Embryonic facial prominence (tissue), 1 donor: Measurements from ENCODE around the gene RBM43.
"Not testable (repeated sequence)": the region's sequence is repeated elsewhere in the genome, so short reads cannot be mapped to it uniquely, and the experiment has no call there.

Experiments used
- DNase-seq: peaks from one replicate; pipeline ENCODE4 v3.0.0-alpha.2; 2016; ENCODE audit errors: extremely low spot score

Gene RBM43

DNA sequence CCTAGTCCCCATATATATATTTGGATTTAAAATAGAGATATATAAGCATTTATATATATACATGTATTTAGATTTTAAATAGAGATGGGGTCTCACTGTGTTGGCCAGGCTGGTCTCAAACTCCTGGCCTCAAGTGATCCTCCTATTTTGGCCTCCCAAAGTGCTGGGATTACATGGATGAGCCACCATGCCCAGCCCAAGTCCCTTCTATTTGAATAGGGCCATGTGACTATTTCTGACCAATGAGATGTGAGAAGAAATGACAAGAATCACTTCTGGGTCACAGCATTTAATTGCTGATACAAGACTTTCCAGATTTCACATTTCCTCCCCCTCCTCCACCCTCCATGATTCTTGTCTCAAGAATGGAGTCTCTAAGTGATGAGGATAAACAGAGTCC lies 6.4 kb upstream of the RBM43 start:
- DNase-seq = no peak

DNA sequence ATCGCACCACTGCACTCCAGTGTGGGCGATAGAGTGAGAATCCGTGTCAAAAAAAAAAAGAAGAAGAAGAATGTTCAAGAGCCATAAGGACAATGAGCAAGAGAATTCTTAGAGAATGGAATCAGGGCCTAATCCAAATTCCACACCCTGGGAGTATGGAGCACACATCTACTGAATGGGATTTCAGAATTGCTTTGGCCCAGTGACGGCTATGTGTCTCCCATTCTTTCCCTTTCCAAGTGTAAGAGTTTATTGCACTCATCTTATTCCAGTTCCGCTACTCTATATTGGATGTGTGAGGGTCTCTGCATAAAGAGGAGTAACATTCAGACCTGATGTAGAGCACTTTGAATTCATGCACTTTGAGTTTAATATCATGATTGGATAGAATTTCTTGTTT lies 5.9 kb upstream of the RBM43 start:
- no peak for DNase-seq

DNA sequence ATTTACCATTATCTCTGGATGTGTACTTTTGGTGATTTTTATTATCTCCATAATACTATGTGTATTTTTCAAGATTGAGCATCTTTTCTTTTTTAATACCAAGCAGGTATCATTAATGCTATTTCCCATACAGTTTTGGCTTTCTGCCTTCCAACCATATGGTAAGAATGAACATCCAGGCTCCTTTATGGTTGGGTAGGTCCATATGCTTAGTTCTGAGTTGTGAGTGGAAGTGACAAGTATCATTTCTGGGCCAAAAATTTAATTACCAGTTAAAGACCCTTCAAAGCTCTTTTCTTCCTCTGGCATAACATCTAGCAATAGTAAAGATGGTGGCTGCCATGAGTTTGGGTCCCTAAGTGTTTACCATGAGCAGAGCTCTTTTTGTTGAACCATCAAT lies 4.3 kb upstream of the RBM43 start:
- no peak for DNase-seq

DNA sequence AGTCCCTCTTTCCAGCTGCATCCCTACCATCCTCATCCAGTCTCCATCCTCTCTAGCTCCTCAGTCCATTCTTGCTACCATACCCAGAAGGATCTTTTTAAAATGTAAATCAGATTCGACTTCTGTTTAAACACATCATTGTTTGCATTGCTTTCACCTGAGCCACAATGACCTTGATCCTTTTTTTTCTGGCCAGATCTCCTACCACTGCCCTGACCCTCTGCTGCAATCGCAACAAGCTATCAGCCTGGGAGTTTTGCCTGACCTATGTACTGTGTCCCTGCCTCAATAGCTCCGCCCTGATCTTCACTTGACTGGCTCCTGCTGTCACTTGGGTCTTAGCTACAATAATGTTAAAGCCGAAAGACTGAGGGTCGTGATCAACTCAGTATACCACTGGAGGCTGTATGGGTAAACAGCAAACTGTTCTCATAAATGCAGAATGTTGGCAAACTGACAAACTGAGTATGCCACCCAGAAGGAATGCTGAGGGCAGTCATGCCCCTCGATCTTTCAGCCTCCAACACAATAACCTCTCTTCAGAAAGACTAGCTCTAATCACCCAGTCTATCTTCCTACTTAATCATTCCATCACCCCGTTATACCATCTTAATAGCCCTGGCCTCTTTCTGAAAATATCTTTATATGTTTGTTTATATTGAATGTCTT lies 2.6 kb upstream of the RBM43 start:
- DNase-seq = no peak

DNA sequence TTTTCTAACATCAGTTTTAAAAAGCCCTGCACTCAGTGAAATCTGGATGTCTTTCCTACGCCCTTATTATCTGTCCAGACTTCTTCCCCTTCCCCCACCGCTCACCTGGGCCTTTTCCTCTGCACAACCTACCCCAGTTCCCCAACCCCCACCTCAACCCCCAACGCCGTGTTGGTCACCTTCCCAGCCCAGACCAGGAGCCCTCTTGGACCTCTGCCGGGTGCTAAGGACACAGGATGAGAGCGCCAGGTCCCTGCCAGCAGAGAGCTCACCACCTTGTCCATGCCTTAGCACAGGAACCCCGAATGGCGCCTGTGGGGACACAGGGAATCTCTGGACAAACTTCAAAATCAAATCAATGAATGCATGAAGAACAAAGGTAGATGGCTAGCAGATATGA lies 966 bp upstream of the RBM43 start:
- DNase-seq = no peak

DNA sequence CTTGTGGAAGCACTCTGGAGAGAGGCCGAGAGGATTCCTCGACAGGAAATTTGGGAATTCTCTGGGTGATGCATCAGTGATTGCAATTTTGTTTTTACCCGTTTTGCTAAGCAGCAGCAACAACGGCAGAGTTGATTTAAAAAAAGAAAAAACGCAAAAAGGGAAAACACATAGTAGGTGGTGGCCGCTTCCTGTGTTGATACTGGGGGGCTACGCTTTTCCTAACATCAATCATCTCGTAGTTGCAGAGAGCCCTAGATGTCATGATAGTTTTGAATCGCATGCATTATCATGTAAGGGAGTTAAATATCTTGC lies 271 bp upstream of the RBM43 start:
- no peak for DNase-seq

DNA sequence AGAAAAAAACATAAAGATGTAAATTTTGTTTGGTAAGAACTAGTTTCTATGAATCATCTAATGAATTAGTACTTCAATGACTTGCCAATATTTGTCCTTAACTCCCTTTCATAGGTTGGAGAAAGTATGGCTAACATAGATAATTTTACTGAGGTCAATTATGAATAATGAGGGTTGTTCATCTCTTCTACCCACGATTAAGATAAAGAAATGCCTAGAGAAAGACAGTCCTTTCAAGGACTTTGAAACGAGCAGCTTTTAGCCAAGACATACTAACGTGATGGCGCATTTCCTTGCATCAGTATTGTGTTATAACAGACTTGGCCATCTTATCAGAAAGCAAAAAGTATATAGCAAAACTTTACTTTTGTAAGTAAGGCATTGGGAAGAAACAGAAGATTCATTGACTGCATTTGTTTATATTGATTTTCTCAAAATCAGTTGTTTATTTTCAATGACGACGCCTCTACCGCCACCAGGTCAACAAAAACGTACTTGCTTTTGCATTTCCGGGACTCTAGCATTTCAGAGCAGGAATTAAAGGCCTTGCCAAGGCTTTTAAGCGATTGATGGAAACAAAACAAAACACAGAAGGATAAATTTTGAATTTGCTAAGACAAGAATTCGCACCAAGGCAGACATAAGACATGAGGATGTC lies 961 bp downstream of the RBM43 start:
- no peak for DNase-seq

DNA sequence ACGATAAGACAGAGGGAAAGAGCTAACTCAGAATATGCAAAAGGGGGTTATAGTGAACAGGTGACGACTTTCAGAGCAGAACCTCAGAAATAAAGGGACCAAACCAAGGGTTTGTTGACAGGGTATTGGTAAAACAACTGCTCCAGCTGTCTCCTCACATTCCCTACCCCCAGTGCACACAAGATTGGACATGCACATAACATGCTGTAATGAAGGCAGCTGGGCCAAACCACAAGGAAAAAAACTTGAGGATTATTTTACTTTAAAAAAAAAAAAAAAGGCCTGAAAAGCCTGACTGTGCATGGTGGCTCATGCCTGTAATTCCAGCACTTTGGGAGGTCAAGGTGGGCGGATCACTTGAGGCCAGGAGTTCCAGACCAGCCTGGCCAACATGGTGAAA lies 3.5 kb downstream of the RBM43 start:
- no peak for DNase-seq

DNA sequence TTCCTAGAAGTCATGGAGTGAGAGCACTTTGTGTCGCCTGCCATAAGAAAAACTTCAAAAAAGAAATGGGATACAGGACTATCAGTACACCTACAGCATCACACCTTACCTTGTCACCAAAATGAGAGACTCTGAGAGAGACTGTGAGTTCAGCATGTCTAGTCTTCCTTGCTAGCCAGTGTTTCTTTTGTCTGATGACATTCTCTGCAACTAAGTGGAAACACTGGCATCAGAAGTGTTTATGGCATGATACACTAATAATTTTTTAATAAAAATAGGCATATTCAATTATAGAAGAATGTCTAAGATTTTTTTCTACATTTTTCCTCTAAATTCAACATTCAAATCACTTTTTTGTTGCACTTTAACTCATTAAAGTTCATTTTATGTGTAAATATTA lies 9.0 kb downstream of the RBM43 start:
- DNase-seq = no peak

DNA sequence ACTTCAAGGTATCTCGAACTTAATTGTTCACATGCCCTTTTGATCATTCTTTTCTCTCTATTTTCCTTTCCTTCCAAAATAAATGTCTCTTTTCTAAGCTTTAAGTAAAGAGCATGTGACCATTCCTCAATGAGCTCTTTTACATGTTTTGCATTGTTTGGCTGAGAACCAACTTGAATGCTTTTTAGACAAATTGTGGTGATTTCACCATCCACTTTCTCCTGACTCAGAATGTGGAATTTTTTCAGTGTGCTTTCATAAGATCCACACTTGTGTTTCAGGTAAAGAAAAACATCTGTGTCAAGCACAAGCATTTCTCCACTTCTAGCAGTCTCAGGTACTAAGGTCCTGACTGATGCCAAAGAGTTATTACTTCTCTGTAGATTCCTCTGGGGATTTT lies 10.7 kb downstream of the RBM43 start:
- no peak for DNase-seq

DNA sequence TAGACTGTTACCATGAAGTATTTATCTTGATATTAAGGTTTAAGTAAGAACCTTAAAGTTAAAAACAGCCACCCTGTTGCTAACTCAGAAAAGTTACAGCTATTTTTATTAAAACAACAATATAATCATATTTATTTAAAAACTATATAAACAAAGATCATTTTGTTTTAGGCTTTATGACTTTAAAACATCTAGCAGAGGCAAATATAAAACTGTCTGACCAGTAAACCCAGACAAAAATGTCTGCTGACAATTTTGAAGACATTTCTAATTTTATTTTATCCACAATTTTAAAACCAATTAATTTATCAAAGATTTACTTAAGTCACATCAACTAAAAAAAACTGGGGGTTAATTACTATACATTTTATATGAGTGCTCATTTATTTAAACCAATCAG lies 14.2 kb downstream of the RBM43 start:
- DNase-seq = no peak

DNA sequence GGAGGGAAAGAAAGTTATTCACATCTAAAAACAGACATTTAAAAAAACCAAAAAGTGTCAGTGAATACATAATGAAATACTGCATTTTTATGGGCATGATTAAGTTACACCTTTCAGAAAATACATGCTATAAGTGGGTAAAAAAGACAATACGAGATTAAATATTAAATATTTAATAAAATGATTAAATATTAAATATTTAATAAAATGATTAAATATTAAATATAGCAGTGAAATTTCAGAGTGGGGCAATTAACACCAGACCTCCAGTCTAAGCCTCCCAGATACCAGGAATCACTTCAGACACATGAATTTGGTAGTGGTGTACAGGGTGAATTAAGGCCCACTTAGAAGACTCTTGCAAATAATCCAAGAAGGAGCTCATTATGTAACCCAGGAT lies 15.5 kb downstream of the RBM43 start:
- no peak for DNase-seq

DNA sequence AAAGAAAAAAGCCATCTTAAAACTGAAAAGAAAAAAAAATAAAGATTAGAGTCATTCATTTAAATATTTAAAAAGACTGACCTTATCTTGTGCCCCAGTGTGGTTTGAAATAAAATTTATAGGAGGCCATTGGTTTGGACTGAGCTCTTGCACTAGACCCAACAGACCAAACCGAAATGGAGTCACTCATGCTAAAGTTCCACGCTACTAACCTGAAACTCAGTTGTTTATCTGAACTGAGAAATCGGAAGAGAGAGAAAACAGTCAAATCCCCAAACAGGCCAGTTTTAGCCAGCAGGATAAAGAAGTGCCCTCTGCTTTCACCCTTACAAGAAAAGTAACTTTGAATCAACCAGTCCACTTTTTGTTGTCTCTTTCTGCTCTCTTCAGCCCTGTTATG lies 18.2 kb downstream of the RBM43 start:
- no peak for DNase-seq

DNA sequence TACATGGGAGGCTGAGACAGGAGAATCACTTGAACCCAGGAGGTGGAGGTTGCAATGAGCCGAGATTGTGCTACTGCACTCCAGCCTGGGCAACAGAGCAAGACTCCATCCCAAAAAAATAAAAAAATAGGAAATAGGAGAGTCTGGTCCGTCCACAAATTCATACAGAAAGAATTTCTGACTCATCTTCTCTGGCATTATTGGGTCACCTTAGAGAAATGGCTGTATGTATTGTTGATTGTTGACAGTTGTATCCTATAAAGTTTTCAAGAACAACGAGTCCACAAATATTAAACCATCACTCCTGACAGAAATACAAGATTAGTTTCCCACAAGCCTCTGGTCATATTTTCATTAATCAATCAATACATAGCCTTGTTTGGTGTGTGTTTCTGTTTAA lies 20.4 kb downstream of the RBM43 start:
- no peak for DNase-seq

DNA sequence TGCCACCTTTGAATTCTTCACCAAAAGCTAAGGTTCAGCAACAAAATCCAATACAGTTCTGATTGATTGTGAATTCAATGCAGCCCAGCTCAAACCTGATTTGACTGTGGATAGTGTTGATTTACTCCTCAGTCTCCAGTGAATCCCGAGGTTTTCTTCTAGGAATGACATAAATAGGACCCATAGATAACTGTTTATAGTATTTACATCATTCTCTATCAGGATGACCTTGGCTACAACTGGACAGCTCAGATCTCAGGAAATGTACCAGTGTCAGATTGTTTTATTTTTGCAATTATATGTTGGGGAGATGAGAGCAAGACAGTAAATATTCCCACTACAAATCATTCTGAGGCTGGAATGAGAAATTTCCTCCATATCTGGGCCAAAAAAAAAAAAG lies 21.2 kb downstream of the RBM43 start:
- DNase-seq = no peak

DNA sequence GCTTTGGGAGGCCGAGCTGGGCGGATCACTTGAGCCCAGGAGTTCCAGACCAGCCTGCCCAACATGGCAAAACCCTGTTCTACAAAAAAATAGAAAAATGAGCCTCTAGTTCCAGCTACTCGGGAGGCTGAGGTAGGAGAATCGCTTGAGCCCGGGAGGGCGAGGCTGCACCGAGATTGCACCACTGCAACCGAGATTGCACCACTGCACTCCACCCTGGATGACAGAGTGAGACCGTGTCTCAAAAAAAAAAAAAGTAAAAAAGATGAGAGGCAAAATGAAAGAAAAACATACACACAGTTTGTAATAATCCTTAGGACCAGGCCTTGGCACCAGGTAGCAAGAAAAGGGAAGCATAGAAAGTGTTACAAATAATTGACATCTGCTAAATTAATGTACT lies 22.0 kb downstream of the RBM43 start:
- no peak for DNase-seq

DNA sequence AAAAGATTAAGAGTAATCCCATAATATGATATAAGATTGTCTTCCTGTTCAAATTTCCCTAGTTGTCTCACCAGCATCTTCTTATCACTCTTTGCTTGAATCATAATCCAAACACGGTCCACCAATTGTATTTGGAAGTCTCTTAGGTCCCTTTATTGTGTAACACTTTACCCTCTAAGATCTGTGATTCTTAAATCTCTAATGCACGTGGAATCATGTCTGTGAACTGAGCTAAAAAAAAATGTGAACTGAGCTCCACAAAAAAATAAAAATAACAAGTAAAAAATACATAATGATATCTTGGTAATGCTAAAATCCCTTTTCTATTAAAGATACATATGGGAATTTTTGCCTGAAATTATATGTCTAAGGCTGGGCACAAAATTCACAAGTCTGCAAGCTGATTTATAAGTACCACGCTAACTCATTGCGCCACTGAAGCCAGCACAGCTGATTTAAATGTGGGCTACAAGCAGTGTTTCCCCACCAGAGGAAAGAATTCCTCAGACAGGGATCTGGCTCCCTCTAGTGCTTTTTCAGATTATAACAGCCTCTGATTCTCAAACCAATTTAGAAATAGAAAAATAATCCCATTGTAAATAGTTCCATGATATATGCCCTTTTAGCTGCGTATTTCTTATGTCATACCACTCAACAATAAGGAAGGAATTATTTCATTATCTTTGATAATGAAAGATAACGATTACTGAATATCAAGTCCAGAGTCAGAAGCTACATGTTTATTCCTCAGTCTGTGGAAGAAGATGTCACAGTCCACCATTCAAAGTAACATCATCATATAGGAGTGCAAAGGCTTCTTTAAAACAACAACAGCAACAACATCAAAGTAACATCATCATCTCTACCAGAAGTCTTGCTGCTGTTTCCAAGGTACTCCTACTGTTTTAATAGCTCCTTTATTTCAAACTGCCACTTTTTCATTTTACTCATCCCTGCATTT lies 22.9 kb downstream of the RBM43 start:
- DNase-seq = peak; percentile 83

DNA sequence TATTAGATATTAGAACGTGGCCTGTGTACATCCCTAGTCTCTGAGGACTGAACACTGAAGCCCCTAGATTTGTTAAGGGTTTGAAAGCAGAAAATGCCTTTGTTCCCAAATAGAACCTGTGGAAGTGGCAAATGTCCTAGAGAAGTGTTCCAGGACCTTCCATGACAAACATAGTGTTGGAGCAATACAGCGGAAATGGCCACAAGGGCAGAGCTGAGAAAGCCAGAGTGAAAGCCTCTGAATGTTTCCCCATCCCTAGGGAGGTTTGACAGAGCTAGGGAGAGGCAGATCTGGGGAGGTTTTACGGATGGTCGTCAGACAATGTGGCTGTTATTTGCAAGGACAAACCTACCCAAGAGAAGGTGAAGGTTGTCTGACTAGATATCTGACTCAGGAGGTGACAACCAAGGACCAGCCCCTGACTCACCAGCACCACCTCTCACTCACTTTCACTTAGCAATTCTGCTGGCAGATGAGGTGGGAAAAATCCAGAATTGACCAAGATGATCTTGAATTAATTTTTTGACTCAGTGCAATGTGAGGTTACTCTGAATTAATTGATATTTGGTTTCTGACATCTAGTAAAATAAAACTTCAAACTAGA lies 24.1 kb downstream of the RBM43 start:
- no peak for DNase-seq

DNA sequence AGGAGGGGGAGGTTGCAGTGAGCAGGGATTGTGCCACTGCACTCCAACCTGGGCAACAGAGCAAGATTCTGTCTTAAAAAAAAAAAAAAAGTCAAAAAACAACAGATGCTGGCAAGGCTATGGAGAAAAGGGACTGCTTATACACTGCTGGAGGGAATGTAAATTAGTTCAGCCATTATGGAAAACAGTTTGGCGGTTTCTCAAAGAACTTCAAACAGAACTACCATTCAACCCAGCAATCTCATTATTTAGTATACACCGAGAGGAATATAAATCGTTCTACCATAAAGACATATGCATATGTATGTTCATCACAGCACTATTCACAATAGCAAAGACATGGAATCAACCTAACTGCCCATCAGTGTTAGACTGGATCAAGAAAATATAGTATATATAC lies 27.9 kb downstream of the RBM43 start:
- not testable (repeated sequence) for DNase-seq

DNA sequence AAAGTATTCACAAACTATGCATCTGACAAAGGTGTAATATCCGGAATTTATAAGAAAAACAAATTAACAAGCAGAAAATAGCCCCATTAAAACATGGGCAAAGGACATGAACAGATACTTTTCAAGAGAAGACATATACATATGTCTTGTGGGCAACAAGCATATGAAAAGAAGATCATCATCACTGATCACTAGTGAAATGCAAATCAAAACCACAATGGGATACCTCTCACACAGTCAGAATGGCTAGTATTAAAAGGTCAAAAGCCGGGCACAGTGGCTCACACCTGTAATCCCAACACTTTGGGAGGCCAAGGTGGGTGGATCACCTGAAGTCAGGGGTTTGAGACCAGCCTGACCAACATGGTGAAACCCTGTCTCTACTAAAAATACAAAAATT lies 28.4 kb downstream of the RBM43 start:
- not testable (repeated sequence) for DNase-seq

DNA sequence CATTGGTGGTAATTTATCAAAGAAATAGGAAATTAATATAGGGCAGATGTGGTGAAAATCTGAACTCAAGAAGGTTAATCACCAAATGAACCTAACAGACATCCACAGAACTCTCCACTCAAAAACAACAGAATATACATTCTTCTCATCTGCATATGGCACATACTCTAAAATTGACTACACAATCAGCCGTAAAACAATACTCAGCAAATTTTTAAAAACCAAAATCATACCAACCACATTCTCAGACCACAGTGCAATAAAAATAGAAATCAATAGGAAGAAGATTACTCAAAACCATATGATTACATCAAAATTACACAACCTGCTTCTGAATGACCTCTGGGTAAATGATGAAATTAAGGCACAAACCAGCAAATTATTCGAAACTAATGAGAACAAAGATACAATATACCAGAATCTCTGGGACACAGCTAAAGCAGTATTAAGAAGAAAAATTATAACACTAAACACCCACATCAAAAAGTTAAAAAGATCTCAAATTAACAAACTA lies 31.0 kb downstream of the RBM43 start:
- no peak for DNase-seq

DNA sequence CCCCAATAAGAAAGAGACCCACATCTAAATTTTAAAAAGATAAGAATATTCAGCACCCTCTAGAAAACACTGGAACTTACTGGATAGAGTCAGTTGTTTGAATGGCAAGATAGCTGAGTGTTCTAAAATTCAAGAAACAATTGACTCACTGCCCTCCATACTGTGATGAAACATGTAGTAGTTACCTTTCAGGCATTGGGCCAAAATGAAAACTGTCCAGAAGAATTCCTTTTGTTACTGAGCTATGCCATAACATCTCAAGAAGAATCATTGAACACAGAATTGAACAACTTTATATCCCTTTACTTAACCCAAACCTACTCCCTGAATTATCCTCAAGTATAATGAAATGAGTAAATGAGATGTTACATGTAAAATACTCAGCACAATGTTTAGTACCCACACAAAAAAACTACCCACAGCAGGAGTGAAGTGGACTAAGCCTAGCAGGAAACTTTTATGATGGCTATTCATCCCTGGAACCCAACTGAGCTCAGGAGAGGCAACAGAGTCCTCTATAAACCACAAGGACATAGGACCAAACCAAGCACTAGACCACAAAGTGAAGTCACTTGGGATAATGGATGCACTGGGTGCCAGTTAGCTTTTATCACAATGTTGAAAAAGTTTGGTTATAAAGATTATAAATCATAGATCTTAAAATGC lies 32.7 kb downstream of the RBM43 start:
- DNase-seq = no peak
